SJSA1 (cell line): ENCODE data around the gene ADIPOR2. TPM values are rescaled to one million over a fixed set of nuclear protein-coding genes. Genes with fewer than 3 reads are reported as not detected.
"Not testable (repeated sequence)": the region's sequence is repeated elsewhere in the genome, so short reads cannot be mapped to it uniquely, and the experiment has no call there.

Experiments
- DNase-seq, 2 experiments: peaks; one replicate each; pipeline ENCODE4 v3.0.0-alpha.2; 2015 to 2020; ENCODE audit warnings: low spot score in 2 of 2, low read depth in 1 of 2
- H3K27ac ChIP-seq: fragments of 250-450 bp; sonication (Bioruptor Pico); 2 replicates; pipeline ENCODE4 v1.5.1; 2020; ENCODE audit warnings: mild to moderate bottlenecking, moderate library complexity
- H3K27me3 ChIP-seq: fragments of 250-450 bp; sonication (Bioruptor Pico); replicated peaks from 2 replicates; pipeline ENCODE4 v1.5.1; 2020; ENCODE audit warnings: mild to moderate bottlenecking, moderate library complexity
- H3K36me3 ChIP-seq: fragments of 250-450 bp; sonication (Bioruptor Pico); 2 replicates; pipeline ENCODE4 v1.5.1; 2020; ENCODE audit warnings: mild to moderate bottlenecking
- H3K4me1 ChIP-seq: fragments of 250-450 bp; sonication (Bioruptor Pico); replicated peaks from 2 replicates; pipeline ENCODE4 v1.6.1; 2021; ENCODE audit warnings: mild to moderate bottlenecking
- H3K4me3 ChIP-seq: fragments of 250-450 bp; sonication (Bioruptor Pico); 2 replicates; pipeline ENCODE4 v1.5.1; 2020; ENCODE audit warnings: mild to moderate bottlenecking
- H3K9me3 ChIP-seq: fragments of 250-450 bp; sonication (Bioruptor Pico); replicated peaks from 2 replicates; pipeline ENCODE4 v1.5.1; 2020; ENCODE audit warnings: mild to moderate bottlenecking
- total RNA-seq: library from RNA; depleted of rRNA; stranded (reverse); fragments of >200 nt; shearing (Covaris generic); gene quantifications from 2 replicates; pipeline ENCODE4 v1.2.3, GENCODE V29; 2014

Gene ADIPOR2
- total RNA-seq, 1 experiment from 2014 or later = 38.7 TPM

DNA sequence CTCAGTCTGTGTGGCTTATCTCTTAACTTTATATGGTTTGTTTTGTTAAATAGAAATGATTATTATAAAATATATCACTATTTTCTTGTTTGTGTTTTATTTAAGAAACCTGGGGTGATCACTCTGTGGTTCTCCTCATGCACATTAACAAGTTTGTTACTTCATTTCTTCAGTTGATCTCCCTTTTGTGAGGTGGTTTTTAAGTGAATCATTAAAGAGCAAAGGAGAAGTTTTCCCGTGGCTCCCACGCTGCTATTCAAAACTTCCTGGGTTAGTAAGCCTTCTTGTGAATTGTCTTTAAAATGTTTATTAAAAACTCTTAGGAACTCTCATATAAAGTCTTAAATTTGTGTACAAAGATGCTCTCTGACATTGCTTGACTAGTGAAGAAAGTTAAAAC, 11.8 kb downstream of the ADIPOR2 start:
- no peaks in the 10 kb centered on the region for H3K36me3 ChIP-seq
- H3K9me3 ChIP-seq = no peaks in the 10 kb centered on the region
- H3K4me3 ChIP-seq = no peak overlapping the region
- peaks cover 16% of the 10 kb centered on the region for H3K4me1 ChIP-seq
- no peak for DNase-seq
- H3K27ac ChIP-seq = no peak overlapping the region
- H3K27me3 ChIP-seq = no peaks in the 10 kb centered on the region

DNA sequence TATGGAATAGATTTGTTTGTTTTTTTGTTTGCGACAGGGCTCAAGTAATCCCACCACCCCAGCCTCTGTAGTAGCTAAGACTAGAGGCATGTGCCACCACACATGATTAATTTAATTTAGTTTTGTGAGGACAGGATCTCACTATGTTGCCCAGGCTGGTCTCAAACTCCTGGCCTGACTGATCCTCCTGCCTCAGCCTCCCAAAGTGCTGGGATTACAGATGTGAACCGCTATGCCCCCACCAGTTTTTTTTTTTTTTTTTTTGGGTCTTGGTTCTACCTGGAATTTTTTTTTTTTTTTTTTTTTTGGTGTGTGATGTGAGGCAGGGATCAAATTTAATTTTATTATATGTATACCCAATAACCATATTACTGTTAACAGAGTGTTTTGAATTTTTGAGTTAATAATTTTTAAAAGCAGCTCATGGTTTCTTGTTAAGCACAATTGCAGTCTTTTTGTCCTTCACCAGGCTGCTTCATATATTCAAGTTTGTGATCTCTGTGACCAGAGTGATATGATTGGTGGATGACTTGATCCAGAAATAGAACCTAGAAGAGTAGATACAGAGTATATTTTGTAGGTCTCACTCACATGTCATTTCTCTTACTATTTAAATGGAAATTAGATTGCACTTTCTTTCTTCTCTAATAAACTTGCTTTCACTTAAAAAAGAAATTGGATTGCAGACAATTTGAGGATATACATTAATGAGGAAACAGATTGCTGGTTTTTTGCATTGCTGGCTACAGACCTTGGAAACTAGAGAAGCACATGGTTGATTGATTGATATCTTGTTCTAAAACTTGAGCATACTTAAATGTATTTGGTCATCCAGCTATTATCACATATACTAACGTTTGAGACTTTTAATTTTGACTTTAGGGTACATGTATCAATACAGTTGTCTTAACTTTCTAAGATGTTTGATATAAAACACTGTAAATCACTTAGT, 13.2 kb downstream of the ADIPOR2 start:
- no peaks in the 10 kb centered on the region for H3K36me3 ChIP-seq
- no peaks in the 10 kb centered on the region for H3K27me3 ChIP-seq
- no peak overlapping the region for H3K27ac ChIP-seq
- H3K4me1 ChIP-seq = peaks cover 16% of the 10 kb centered on the region
- no peaks in the 10 kb centered on the region for H3K9me3 ChIP-seq
- no peak overlapping the region for H3K4me3 ChIP-seq
- DNase-seq = no peak

DNA sequence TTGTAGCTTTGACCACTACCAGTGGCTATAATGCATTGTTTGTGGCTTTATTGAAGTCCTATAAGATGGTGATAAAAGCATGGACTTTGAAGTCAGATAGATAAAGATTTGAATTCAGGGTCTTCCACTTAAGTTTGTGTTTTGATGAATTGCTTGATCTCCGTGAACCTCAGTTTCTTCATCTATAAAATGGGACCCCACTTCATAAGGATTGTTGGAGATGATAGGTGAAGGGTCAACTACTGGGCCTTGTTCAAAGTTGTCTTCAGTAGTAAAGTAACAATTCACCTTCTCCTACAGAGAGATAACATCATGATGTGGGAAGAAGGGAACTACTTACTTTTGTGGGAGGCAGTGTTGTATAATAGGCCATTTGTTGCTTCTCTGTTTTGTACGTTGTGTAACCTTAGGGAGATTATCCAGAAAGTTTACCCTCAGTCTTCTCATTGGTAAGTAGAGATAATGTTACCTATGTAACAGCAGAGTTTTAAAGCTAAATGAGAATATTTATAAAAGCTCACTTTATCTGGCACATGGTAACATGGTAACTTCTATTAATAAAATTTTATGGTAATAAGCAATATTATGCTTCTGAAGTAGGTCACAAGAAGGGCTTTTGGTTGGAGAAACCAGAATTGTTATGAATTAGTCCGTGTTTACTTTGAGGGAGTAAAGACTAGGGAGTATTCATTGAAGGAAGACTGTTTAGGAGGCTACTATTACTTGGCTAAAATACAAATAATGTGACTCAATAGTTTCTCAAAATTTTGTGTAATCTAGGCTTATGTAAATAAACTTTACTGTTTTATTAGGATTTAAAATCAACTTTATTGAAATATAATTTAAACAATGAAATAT, 15.1 kb downstream of the ADIPOR2 start:
- Histone ChIP-seq H3K9me3 (no peaks in the 10 kb centered on the region), H3K4me3 (no peak overlapping the region), H3K27ac (no peak overlapping the region), H3K27me3 (no peaks in the 10 kb centered on the region), H3K36me3 (no peaks in the 10 kb centered on the region), H3K4me1 (peaks cover 16% of the 10 kb centered on the region)
- no peak for DNase-seq

DNA sequence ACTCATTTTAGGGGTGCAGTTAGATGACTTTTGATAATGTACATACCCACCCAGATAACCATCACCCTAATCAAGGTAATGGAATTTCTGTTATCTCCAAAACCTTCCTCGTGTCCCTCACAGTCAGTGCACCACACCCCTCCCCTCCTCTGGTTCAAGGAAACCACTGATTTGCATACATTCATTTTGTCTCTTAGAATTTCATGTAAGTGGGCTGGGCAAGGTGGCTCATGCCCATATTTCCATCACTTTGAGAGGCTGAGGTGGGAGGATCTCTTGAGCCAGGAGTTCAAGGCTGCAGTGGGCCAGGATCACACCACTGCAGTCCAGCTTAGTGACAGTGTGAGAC, 15.7 kb downstream of the ADIPOR2 start:
- Histone ChIP-seq H3K27ac (no peak overlapping the region), H3K4me1 (peaks cover 16% of the 10 kb centered on the region), H3K27me3 (no peaks in the 10 kb centered on the region), H3K4me3 (no peak overlapping the region), H3K36me3 (no peaks in the 10 kb centered on the region), H3K9me3 (no peaks in the 10 kb centered on the region)
- DNase-seq = no peak

DNA sequence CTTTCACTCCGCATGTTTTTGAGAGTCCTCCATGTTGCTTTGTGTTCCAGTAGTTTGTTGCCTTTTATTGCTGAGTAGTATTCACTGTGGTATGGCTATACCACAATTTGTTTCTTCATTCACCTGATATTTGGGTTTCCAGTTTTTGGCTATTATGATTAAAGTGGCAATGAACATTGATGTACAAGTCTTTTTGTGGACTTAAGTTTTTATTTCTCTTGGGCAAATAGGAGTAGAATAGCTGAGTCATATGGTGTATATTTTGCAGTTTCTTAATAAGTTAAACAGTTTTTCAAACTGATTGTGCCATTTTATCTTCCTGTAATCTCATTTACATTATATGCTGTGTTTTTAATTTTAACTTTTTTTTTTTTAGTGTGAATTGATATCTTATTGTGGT, 16.2 kb downstream of the ADIPOR2 start:
- Histone ChIP-seq H3K4me1 (peaks cover 16% of the 10 kb centered on the region), H3K4me3 (no peak overlapping the region), H3K9me3 (no peaks in the 10 kb centered on the region), H3K27me3 (no peaks in the 10 kb centered on the region), H3K36me3 (no peaks in the 10 kb centered on the region), H3K27ac (no peak overlapping the region)
- DNase-seq = no peak

DNA sequence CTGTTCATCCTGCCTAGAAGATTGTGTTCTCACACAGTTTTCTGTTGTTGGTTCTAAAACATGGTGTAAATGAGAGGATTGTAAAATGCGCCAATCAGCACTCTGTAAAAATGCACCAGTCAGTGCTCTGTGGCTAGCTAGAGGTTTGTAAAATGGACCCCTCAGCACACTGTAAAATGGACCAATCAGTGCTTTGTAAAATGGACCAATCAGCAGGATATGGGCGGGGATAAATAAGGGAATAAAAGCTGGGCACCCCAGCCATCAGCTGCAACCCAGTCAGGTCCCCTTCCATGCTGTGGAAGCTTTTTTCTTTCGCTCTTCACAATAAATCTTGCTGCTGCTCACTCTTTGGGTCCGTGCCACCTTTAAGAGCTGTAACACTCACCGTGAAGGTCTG, 19.1 kb downstream of the ADIPOR2 start:
- peaks cover 13% of the 10 kb centered on the region for H3K4me1 ChIP-seq
- H3K27ac ChIP-seq, H3K4me3 ChIP-seq, H3K36me3 ChIP-seq, H3K9me3 ChIP-seq, DNase-seq, H3K27me3 ChIP-seq: not testable (repeated sequence)

DNA sequence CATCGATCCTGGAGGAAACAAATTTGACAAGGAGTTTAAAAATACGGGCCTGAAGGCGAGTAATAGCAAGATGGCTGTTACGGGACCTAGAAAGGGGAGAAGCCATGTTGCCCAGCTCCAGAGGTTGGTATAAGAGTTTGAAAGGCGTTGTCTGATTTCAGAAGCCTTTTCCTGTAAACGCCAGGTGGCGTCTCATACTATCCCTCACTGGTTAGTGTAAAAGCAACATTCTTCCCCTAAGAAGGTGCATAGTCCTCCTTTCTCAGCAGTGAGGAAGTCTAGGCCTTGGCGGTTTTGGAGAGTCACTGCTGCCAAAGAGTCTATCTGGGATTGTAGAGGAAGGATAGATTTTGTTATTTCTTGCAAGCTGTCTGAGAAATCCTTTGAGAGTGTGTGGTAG, 20.0 kb downstream of the ADIPOR2 start:
- not testable (repeated sequence) for H3K9me3 ChIP-seq, H3K27ac ChIP-seq, H3K36me3 ChIP-seq, H3K4me3 ChIP-seq, DNase-seq, H3K27me3 ChIP-seq
- peaks cover 10% of the 10 kb centered on the region for H3K4me1 ChIP-seq

DNA sequence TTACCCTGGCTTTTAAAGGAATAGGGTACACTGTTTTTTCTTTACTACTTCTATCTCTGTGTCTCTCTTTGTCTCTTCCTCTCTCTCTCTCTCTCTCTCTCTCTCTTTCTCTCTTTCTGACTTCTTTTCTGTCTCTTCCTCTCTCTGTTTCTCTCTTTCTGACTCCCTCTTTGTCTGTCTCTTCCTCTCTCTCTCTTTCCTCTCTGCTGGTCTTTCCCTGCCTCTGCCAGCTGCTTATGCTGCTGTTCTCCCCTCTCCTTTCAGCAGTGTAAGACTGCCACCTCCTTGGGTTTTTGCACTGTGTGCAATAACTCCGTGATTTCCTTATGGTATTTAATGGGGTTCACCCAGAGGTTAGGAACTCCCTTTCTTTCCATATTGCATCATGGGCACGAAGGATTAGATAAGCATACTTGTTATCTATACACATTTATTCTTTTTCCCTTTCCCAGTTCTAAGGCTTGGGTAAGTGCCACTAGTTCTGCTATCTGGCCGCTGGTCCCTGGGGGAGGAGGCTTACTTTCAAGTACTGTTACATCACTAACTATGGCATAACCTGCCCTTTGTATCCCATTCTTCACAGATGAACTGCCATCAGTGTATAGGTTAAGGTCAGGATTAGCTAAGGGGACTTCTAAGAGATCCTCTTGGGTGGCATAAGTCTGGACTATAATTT, 20.8 kb downstream of the ADIPOR2 start:
- not testable (repeated sequence) for H3K4me1 ChIP-seq, H3K9me3 ChIP-seq, H3K4me3 ChIP-seq, DNase-seq, H3K27ac ChIP-seq, H3K27me3 ChIP-seq, H3K36me3 ChIP-seq

DNA sequence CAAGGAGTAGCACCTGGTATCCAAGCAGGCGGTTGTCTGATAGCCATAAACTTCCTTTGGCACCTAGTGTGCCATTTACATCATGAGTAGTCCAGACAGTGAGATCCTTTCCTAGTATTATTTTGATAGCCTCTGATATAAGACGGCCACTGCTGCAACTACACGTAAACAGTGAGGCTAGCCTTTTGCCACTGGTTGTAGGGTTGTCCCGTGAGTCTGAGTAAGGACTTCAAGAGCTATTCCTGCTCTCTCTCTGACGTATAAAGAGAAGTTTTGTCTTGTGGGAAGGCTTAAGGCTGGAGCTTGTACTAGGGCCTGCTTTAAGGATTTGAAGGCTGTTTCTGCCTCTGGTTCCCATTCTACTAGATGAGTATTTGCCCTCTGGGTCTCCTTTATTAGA, 21.4 kb downstream of the ADIPOR2 start:
- not testable (repeated sequence) for H3K27ac ChIP-seq, H3K4me3 ChIP-seq, DNase-seq, H3K27me3 ChIP-seq, H3K4me1 ChIP-seq, H3K9me3 ChIP-seq, H3K36me3 ChIP-seq

- not testable (repeated sequence) for H3K9me3 ChIP-seq, H3K27me3 ChIP-seq, DNase-seq, H3K27ac ChIP-seq, H3K4me1 ChIP-seq, H3K4me3 ChIP-seq, H3K36me3 ChIP-seq
These were observed 22.0 kb downstream of the ADIPOR2 start for GRCh38 chr12:1712852-1713251.

DNA sequence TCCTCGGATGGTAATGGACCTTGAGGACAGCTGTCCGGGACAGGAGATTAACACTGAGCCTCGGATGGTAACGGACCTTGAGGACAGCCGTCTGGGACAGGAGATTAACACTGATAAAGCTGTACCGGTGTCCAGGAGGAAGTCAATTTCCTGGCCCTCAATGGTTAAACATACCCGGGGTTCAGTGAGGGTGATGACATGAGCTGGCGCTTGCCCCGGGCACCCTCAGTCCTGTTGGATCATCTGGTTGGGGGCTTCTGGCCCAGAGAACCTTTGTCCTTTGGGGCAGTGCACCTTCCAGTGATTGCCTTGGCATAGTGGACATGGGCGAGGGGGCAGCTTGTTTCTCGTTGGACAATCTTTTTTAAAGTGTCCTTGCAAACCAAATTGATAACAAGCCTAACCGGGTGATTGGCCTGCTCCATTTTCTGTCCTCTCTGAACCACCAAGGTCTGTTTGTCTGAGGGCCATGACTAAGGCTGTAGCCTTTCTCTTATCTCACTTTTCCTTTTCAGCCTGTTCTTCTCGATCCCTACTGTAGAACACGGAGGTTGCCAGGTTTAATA, 23.0 kb downstream of the ADIPOR2 start:
- not testable (repeated sequence) for H3K4me1 ChIP-seq, H3K27me3 ChIP-seq, H3K9me3 ChIP-seq, DNase-seq, H3K4me3 ChIP-seq, H3K36me3 ChIP-seq, H3K27ac ChIP-seq

GRCh38 chr12:1715459-1715858, 24.6 kb downstream of the ADIPOR2 start:
- not testable (repeated sequence) for H3K9me3 ChIP-seq, H3K27ac ChIP-seq, DNase-seq, H3K4me1 ChIP-seq, H3K27me3 ChIP-seq, H3K36me3 ChIP-seq, H3K4me3 ChIP-seq

GRCh38 chr12:1716215-1716862, 25.5 kb downstream of the ADIPOR2 start:
- no peak overlapping the region for H3K4me3 ChIP-seq
- H3K27ac ChIP-seq = no peak overlapping the region
- H3K27me3 ChIP-seq = no peaks in the 10 kb centered on the region
- H3K9me3 ChIP-seq = no peaks in the 10 kb centered on the region
- no peaks in the 10 kb centered on the region; the same call in 1 of the 2 replicates for H3K36me3 ChIP-seq
- DNase-seq = no peak
- no peaks in the 10 kb centered on the region for H3K4me1 ChIP-seq
